Activated CD8-positive, alpha-beta T cell treated with anti-CD3 and anti-CD28 coated beads for 36 hours (primary cell): Measurements from ENCODE around the gene MDM4. TPM values are rescaled to one million over a fixed set of nuclear protein-coding genes. Genes with fewer than 3 reads are reported as not detected.

ENCODE experiments used
- ATAC-seq: fragments of 200-7000 bp; cut with Tn5 transposase; one replicate; pipeline ENCODE4 v1.10.0; 2021; ENCODE audit warnings: mild to moderate bottlenecking, moderate library complexity
- CTCF ChIA-PET: fragments of 350-600 bp; sonication (Branson Sonifier 250); formaldehyde crosslinking; loops from one replicate; lab custom pipeline; 2021; ENCODE audit warnings: antibody characterized with exemption; lab: Charles Lee
- POLR2A ChIA-PET: fragments of 350-600 bp; sonication (Branson Sonifier 250); formaldehyde crosslinking; loops from one replicate; lab custom pipeline; 2021; ENCODE audit warnings: antibody characterized with exemption; lab: Charles Lee
- DNase-seq: peaks from one replicate; pipeline ENCODE4 v3.0.0-alpha.2; 2020
- H3K27ac Mint-ChIP-seq: one replicate; pipeline ENCODE4 v1.8.0; 2021; ENCODE audit warnings: mild to moderate bottlenecking, mixed read lengths
- H3K27me3 Mint-ChIP-seq: one replicate; pipeline ENCODE4 v1.8.0; 2021; ENCODE audit warnings: mixed read lengths
- H3K36me3 Mint-ChIP-seq: one replicate; pipeline ENCODE4 v1.8.0; 2021; ENCODE audit warnings: low read depth, mixed read lengths
- H3K4me1 Mint-ChIP-seq: one replicate; pipeline ENCODE4 v1.8.0; 2021; ENCODE audit warnings: low read depth, mixed read lengths
- H3K4me3 Mint-ChIP-seq: one replicate; pipeline ENCODE4 v1.8.0; 2021; ENCODE audit warnings: mild to moderate bottlenecking, moderate library complexity, mixed read lengths
- H3K9me3 Mint-ChIP-seq: one replicate; pipeline ENCODE4 v1.8.0; 2021; ENCODE audit warnings: mixed read lengths
- CTCF ChIP-seq: fragments of 200-600 bp; IDR thresholded peaks from one replicate; pipeline ENCODE4 v1.8.0; 2022; ENCODE audit warnings: antibody characterized with exemption, mild to moderate bottlenecking
- intact Hi-C: fragments of 100-400 bp; cut with micrococcal nuclease; formaldehyde crosslinking; loops from one replicate; pipeline ENCODE4 v1.10.0; 2022
- total RNA-seq, 2 experiments: library from RNA; stranded (reverse); gene quantifications; one replicate each; pipeline ENCODE4 v1.2.3, GENCODE V29; 2021

The MDM4 gene
- total RNA-seq, 2 experiments from 2014 or later = 89.6 to 94.8 TPM

GRCh38 chr1:204528241-204528640 lies 12.0 kb downstream of the MDM4 start:
- peaks cover 6% of the 10 kb centered on the region for H3K9me3 Mint-ChIP-seq
- H3K4me1 Mint-ChIP-seq = peaks cover 33% of the 10 kb centered on the region
- H3K27ac Mint-ChIP-seq = no peak overlapping the region
- DNase-seq = no peak
- H3K4me3 Mint-ChIP-seq = no peak overlapping the region
- no peaks in the 10 kb centered on the region for H3K27me3 Mint-ChIP-seq
- ChIA-PET POLR2A (interaction anchor here (1.1 to 1.9 kb wide), 3 partner anchors 10 to 13 kb away, joined by 3 to 11 read pairs (median 4); partner anchors contain the start of gene MDM4), CTCF (interaction anchor here (0.8 to 5.6 kb wide), 3 partner anchors 10 to 12 kb away, joined by 3 to 25 read pairs (median 4); partner anchors contain the start of gene MDM4)
- TF ChIP-seq CTCF = no peak
- no peak for ATAC-seq
- intact Hi-C loops = no loop called here
- peaks cover 67% of the 10 kb centered on the region for H3K36me3 Mint-ChIP-seq

- H3K4me3 Mint-ChIP-seq = no peak overlapping the region
- DNase-seq = no peak
- ATAC-seq = no peak
- ChIA-PET CTCF (interaction anchor here (0.9 to 5.6 kb wide), 2 partner anchors 9 to 12 kb away, joined by 3 to 25 read pairs; partner anchors contain the start of gene MDM4), POLR2A (interaction anchor here (1.1 to 1.9 kb wide), 4 partner anchors 10 to 34 kb away, joined by 3 to 11 read pairs (median 4); partner anchors contain the start of genes MDM4 and PIK3C2B)
- TF ChIP-seq CTCF = no peak
- H3K36me3 Mint-ChIP-seq = peaks cover 63% of the 10 kb centered on the region
- no peaks in the 10 kb centered on the region for H3K27me3 Mint-ChIP-seq
- H3K27ac Mint-ChIP-seq = no peak overlapping the region
- intact Hi-C loops = no loop called here
- H3K9me3 Mint-ChIP-seq = peaks cover 3% of the 10 kb centered on the region
- peaks cover 31% of the 10 kb centered on the region for H3K4me1 Mint-ChIP-seq
These were observed 12.5 kb downstream of the MDM4 start for GRCh38 chr1:204528677-204529076.

GRCh38 chr1:204529371-204529895 lies 13.2 kb downstream of the MDM4 start:
- no peak overlapping the region for H3K27ac Mint-ChIP-seq
- no peaks in the 10 kb centered on the region for H3K27me3 Mint-ChIP-seq
- peaks cover 25% of the 10 kb centered on the region for H3K4me1 Mint-ChIP-seq
- intact Hi-C loops = no loop called here
- no peak for TF ChIP-seq CTCF
- DNase-seq (no peak), ATAC-seq (no peak)
- no peaks in the 10 kb centered on the region for H3K9me3 Mint-ChIP-seq
- ChIA-PET POLR2A (interaction anchor here (1.1 to 3.1 kb wide), 5 partner anchors 8 to 35 kb away, joined by 4 to 11 read pairs (median 4); partner anchors contain the start of genes MDM4 and PIK3C2B), CTCF (interaction anchor here (0.9 to 5.6 kb wide), 4 partner anchors 9 to 277 kb away, joined by 3 to 25 read pairs (median 4); partner anchors contain the start of gene MDM4)
- H3K36me3 Mint-ChIP-seq = peaks cover 65% of the 10 kb centered on the region
- H3K4me3 Mint-ChIP-seq = no peak overlapping the region

- TF ChIP-seq CTCF = no peak
- H3K4me1 Mint-ChIP-seq = peaks cover 17% of the 10 kb centered on the region
- POLR2A ChIA-PET = interaction anchor here (0.9 to 3.1 kb wide), 4 partner anchors 9 to 153 kb away, joined by 3 to 11 read pairs (median 4); no protein-coding TSS in a partner anchor
- no peak for DNase-seq
- no peak overlapping the region for H3K4me3 Mint-ChIP-seq
- H3K27me3 Mint-ChIP-seq = no peaks in the 10 kb centered on the region
- H3K27ac Mint-ChIP-seq = peak overlapping the region; percentile 67
- H3K36me3 Mint-ChIP-seq = peaks cover 60% of the 10 kb centered on the region
- ATAC-seq = peak; percentile 53
- H3K9me3 Mint-ChIP-seq = no peaks in the 10 kb centered on the region
- intact Hi-C loops = no loop called here
- CTCF ChIA-PET = interaction anchor here (0.8 to 1.7 kb wide), 5 partner anchors 10 to 276 kb away, joined by 3 to 4 read pairs (median 3); no protein-coding TSS in a partner anchor
These were observed 14.7 kb downstream of the MDM4 start for GRCh38 chr1:204530932-204531331.

- H3K4me1 Mint-ChIP-seq = peaks cover 15% of the 10 kb centered on the region
- CTCF ChIA-PET = interaction anchor here (0.6 to 1.6 kb wide), 4 partner anchors 47 to 663 kb away, joined by 3 to 5 read pairs (median 4); no protein-coding TSS in a partner anchor
- H3K27me3 Mint-ChIP-seq = no peaks in the 10 kb centered on the region
- no peak for TF ChIP-seq CTCF
- POLR2A ChIA-PET = interaction anchor here (1.5 kb wide), 1 partner anchor 17 kb away, joined by 5 read pairs; the partner anchor contains the start of gene MDM4
- ATAC-seq = no peak
- no peaks in the 10 kb centered on the region for H3K9me3 Mint-ChIP-seq
- peak overlapping the region; percentile 12 for H3K27ac Mint-ChIP-seq
- no peak overlapping the region for H3K4me3 Mint-ChIP-seq
- DNase-seq = no peak
- peaks cover 58% of the 10 kb centered on the region for H3K36me3 Mint-ChIP-seq
- intact Hi-C loops = no loop called here
These were observed 16.6 kb downstream of the MDM4 start for GRCh38 chr1:204532832-204533231.
